ENCODE results near the gene CBLC. TPM values are rescaled to one million over a fixed set of nuclear protein-coding genes. Genes with fewer than 3 reads are reported as not detected.

Gene CBLC
- total RNA-seq, 4 donors from 2014 or later: not detected

- Histone ChIP-seq H3K36me3 (peaks cover 0 to 8% (median 0%) of the 10 kb centered on the region in 3 donors), H3K4me3 (peak overlapping the region; percentile 74 to 100 (median 89)), H3K4me1 (peaks cover 3 to 64% (median 17%) of the 10 kb centered on the region in 4 donors), H3K9me3 (no peaks in the 10 kb centered on the region), H3K27ac (peak overlapping the region; percentile 92 to 100 (median 98)), H3K27me3 (no peaks in the 10 kb centered on the region)
- TF ChIP-seq CTCF (IDR thresholded peaks at IDR 0.05) (no peak), POLR2A (IDR thresholded peaks at IDR 0.05) (no peak), EP300 (IDR thresholded peaks at IDR 0.05) (no peak)
- DNase-seq (ENCODE audit: low spot score in 2 of 2): no peak
- 7% methylated on average over 17 to 19 of the region's 19 CpGs for WGBS, 2 donors
Measured at GRCh38 chr19:44848036-44848811, 70.5 kb downstream of the CBLC start.

- peak overlapping the region; percentile 74 to 100 (median 89) for H3K4me3 ChIP-seq
- peak overlapping the region; percentile 92 to 100 (median 98) for H3K27ac ChIP-seq
- peaks cover 3 to 68% (median 17%) of the 10 kb centered on the region in 4 donors for H3K4me1 ChIP-seq
- peaks cover 0 to 13% (median 0%) of the 10 kb centered on the region in 3 donors for H3K36me3 ChIP-seq
- no peaks in the 10 kb centered on the region for H3K27me3 ChIP-seq
- TF ChIP-seq POLR2A (IDR thresholded peaks at IDR 0.05) (no peak), EP300 (IDR thresholded peaks at IDR 0.05) (no peak), CTCF (IDR thresholded peaks at IDR 0.05) (no peak)
- DNase-seq (ENCODE audit: low spot score in 2 of 2): no peak
- 21% methylated on average over 18 of the region's 18 CpGs for WGBS, 2 donors
- no peaks in the 10 kb centered on the region for H3K9me3 ChIP-seq
Measured at GRCh38 chr19:44848812-44849447, 71.2 kb downstream of the CBLC start.

Small RNAs within 50 kb of the gene (small RNA-seq; reads per million reads assigned to genes)
- gene RF00156: not detected

Other genes starting within 250 kb of the CBLC start
- not detected for gene CEACAM20, start 248.2 kb upstream of the CBLC start, total RNA-seq
- not detected for gene IGSF23, start 164.3 kb upstream of the CBLC start, total RNA-seq
- 10 to 100 TPM; 55.3 to 71.4 (median 69.6) TPM for gene PVR, start 134.0 kb upstream of the CBLC start, total RNA-seq
- gene CEACAM19, start 106.4 kb upstream of the CBLC start, total RNA-seq: 10 to 100 TPM; 10.9 to 38.7 (median 15.4) TPM
- not detected for gene CEACAM16, start 78.7 kb upstream of the CBLC start, total RNA-seq
- 10 to 100 TPM; 10.3 to 37.8 (median 18.0) TPM for gene BCL3, start 29.2 kb upstream of the CBLC start, total RNA-seq
- gene BCAM, start 31.2 kb downstream of the CBLC start, total RNA-seq: 100 to 1,000 TPM in 1 of 4 donors, 10 to 100 TPM in 3; 83.5 to 139 (median 90.9) TPM
- gene NECTIN2, start 68.4 kb downstream of the CBLC start, total RNA-seq: 100 to 1,000 TPM in 1 of 4 donors, 10 to 100 TPM in 3; 63.2 to 126 (median 90.4) TPM
- gene TOMM40, start 113.4 kb downstream of the CBLC start, total RNA-seq: 10 to 100 TPM; 30.8 to 75.9 (median 48.6) TPM
- gene APOE, start 127.9 kb downstream of the CBLC start, total RNA-seq: 100 to 1,000 TPM; 126 to 316 (median 163) TPM
- gene APOC1, start 136.7 kb downstream of the CBLC start, total RNA-seq: 100 to 1,000 TPM in 1 of 4 donors, 10 to 100 TPM in 3; 17.2 to 213 (median 49.9) TPM
- gene APOC4, start 164.3 kb downstream of the CBLC start, total RNA-seq: not detected
- 1 to 10 TPM in 1 of 4 donors, under 1 TPM in 1, not detected in 2; 0.90 to 2.0 TPM for gene APOC2, start 168.2 kb downstream of the CBLC start, total RNA-seq
- 10 to 100 TPM; 52.3 to 89.4 (median 74.5) TPM for gene CLPTM1, start 177.5 kb downstream of the CBLC start, total RNA-seq
- gene RELB, start 223.6 kb downstream of the CBLC start, total RNA-seq: 10 to 100 TPM in 2 of 4 donors, 1 to 10 TPM in 2; 4.2 to 14.9 (median 9.9) TPM